HG03354 (cell line): ENCODE measurements around the gene GRIK3.

ENCODE experiments used
- ATAC-seq: cut with Tn5 transposase; IDR thresholded peaks from one replicate; pipeline ENCODE4 v1.9.1; 2021; ENCODE audit warnings: mild to moderate bottlenecking; ENCODE audit not compliant: unreplicated experiment, poor library complexity, severe bottlenecking

GRIK3 gene

GRCh38 chr1:36986241-36986985, 47.9 kb downstream of the GRIK3 start:
- ATAC-seq: no peak

- no peak for ATAC-seq
Measured at GRCh38 chr1:36984675-36985074, 49.6 kb downstream of the GRIK3 start.

- ATAC-seq: no peak
Measured at GRCh38 chr1:36984026-36984425, 50.3 kb downstream of the GRIK3 start.

GRCh38 chr1:36982709-36983108, 51.6 kb downstream of the GRIK3 start:
- no peak for ATAC-seq

- ATAC-seq: no peak
Measured at GRCh38 chr1:36981771-36982622, 52.3 kb downstream of the GRIK3 start.

GRCh38 chr1:36981126-36981525, 53.2 kb downstream of the GRIK3 start:
- ATAC-seq: no peak

- ATAC-seq: no peak
Measured at GRCh38 chr1:36977731-36978406, 56.4 kb downstream of the GRIK3 start.

- no peak for ATAC-seq
Measured at GRCh38 chr1:36975642-36976041, 58.7 kb downstream of the GRIK3 start.

GRCh38 chr1:36973056-36973455, 61.3 kb downstream of the GRIK3 start:
- ATAC-seq: no peak

GRCh38 chr1:36971852-36972618, 62.3 kb downstream of the GRIK3 start:
- ATAC-seq: no peak

- ATAC-seq: no peak
Measured at GRCh38 chr1:36968730-36969129, 65.6 kb downstream of the GRIK3 start.

GRCh38 chr1:36966242-36966641, 68.1 kb downstream of the GRIK3 start:
- ATAC-seq: no peak

- ATAC-seq: no peak
Measured at GRCh38 chr1:36965275-36966159, 68.8 kb downstream of the GRIK3 start.

GRCh38 chr1:36964830-36965229, 69.5 kb downstream of the GRIK3 start:
- ATAC-seq: no peak

GRCh38 chr1:36963006-36963405, 71.3 kb downstream of the GRIK3 start:
- no peak for ATAC-seq

- ATAC-seq: no peak
Measured at GRCh38 chr1:36961062-36961615, 73.2 kb downstream of the GRIK3 start.

GRCh38 chr1:36956570-36956969, 77.7 kb downstream of the GRIK3 start:
- ATAC-seq: no peak

- ATAC-seq: no peak
Measured at GRCh38 chr1:36955016-36955415, 79.3 kb downstream of the GRIK3 start.

GRCh38 chr1:36953061-36953460, 81.3 kb downstream of the GRIK3 start:
- no peak for ATAC-seq
